ENCODE results near the gene AGAP1.

The AGAP1 gene

DNA sequence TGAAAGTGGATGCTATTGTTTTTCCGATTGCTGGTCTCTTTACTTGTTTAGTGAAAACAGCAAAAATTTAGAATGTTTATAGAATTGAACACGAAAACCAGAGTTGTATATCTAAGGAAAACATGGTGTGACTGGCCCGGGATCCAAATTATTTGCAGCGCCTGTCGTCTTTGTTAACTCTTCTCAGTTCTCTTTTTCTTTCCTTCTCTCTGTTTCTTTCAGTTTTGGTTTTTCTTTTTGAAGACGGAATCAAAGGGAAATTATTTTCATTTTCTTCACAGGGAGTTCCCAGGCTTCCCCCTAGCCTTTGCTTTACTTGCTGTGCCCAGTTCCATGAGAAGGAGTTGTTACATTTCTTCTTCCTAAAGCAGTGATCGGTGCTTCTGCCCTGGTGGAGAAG lies 76.0 kb downstream of the AGAP1 start:
- DNase-seq (ENCODE audit: low read depth, low spot score) = no peak

GRCh38 chr2:235570256-235570655 lies 76.4 kb downstream of the AGAP1 start:
- DNase-seq (ENCODE audit: low read depth, low spot score) = no peak

- no peak for DNase-seq (ENCODE audit: low read depth, low spot score)
Measured at GRCh38 chr2:235570966-235571692, 77.3 kb downstream of the AGAP1 start.

GRCh38 chr2:235572592-235572991 lies 78.7 kb downstream of the AGAP1 start:
- no peak for DNase-seq (ENCODE audit: low read depth, low spot score)

DNA sequence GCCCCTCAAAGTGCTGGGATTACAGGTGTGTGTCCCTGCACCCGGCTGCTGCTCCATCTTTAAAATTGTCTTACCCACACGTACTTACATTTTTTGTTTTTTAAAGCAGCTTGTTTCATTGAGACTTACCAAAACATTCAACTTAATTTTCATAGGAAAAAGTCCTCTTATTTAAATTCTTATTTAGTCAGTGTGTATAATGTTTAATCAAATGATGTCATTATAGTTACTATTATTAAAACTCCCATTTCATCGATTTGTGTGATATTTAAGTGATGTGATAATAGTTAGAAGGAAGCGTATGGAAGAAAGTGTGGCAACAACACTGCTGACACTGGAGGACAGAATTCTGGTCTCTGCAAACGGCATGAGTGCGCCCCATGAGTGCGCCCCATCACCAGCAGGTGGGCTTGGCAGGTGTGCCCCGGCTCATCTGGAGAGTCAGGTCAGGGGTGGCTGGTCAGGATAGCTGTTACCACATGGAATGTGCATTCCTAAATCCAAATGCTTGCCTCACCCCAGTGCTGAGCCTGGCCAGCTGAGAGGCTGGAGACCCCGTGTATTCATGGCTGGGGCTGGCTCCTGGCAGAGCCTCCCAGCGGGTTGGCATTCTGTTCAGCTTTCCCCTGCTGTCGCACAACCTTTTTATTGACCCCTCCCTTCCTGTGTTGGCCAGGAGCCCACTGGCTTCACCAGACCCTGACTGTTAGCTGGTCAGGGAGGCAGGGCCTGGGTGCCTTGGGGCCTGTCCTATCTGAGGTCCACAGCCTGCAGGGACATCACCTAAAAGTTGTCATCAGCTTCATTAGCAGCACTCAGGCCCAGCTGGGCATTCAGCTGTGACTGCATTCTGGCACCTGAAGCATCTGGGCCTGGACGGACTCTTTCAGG lies 79.7 kb downstream of the AGAP1 start:
- DNase-seq (ENCODE audit: low read depth, low spot score) = no peak

- DNase-seq (ENCODE audit: low read depth, low spot score) = no peak
Measured at GRCh38 chr2:235575431-235575830, 81.6 kb downstream of the AGAP1 start.

- DNase-seq (ENCODE audit: low read depth, low spot score) = no peak
Measured at GRCh38 chr2:235575904-235576303, 82.1 kb downstream of the AGAP1 start.

DNA sequence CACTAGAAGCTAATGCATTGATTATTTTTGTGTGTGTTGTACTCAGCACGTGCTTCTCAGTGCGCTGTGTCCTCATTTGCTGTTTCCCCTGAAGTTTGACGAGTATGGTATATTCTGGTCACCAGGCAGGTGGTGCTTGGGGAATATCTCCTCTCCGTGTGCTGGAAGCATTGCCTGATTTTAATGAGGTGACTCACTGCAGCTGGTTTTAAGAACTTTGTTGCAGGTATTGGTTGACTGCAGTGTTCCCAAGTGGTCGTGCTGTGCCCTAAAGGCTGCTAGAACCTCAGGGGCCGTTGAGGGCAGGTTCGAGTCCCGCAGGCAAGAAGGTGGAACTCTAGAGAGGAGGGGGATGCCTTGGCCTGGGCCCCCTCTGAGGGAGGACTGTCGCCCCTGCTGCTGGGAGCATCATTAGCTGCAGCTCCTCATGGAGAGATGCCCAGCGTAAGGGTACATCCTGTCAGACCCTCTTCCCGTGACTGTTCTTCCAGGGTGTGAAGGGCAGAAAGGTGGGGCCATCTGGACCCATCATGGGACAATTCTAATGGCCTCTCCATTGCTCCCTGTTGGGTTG lies 82.6 kb downstream of the AGAP1 start:
- no peak for DNase-seq (ENCODE audit: low read depth, low spot score)

- no peak for DNase-seq (ENCODE audit: low read depth, low spot score)
Measured at GRCh38 chr2:235577404-235578330, 83.8 kb downstream of the AGAP1 start.

DNA sequence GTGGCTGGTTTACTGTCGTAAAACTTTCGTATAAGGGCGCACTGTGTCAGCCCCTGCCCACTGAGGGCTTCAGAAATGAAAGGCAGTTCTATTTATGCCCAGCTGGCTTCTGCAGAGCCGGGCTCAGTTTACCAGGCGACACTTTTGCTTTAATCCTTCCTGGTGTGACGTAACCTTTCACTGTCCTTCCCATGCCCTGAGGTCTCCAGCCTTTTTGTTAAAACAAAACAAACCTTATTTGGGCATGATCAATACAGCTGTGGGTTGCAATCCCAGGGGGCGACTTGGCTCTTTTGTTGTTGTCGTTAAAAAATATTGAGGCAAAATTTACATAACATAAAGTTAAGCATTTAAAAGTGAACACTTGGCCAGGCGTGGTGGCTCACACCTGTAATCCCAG lies 85.3 kb downstream of the AGAP1 start:
- DNase-seq (ENCODE audit: low read depth, low spot score) = no peak

GRCh38 chr2:235580426-235581157 lies 86.7 kb downstream of the AGAP1 start:
- DNase-seq (ENCODE audit: low read depth, low spot score) = no peak

DNA sequence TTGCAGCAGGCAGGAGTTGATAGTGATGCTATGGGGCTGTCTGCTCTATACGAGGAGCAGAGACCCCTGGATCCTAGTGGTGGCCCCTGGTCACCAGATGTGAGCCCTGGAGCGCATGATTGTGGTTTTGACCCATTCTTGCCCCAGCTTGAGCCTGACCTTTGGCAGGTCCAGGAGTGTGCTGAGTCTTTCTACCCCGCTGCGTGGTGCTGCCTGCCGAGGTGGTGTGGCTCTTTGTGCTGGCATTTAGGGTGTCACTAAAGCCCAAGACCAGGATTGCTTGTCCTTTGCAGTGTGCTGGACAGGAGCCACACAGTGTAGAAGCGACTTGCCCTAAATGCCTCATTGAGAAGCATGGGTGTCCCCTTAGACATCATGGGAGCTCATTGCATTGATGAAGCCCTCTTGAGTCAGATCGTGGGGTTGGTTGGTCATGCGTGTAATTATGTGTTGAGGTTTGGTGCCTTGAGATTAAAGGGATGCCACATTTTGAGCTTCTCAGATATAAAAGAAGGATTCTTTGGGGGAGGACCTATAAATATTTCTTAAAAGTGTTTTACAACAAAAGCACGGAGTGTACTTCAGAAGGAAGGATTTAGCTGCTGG lies 88.3 kb downstream of the AGAP1 start:
- DNase-seq (ENCODE audit: low read depth, low spot score) = no peak

DNA sequence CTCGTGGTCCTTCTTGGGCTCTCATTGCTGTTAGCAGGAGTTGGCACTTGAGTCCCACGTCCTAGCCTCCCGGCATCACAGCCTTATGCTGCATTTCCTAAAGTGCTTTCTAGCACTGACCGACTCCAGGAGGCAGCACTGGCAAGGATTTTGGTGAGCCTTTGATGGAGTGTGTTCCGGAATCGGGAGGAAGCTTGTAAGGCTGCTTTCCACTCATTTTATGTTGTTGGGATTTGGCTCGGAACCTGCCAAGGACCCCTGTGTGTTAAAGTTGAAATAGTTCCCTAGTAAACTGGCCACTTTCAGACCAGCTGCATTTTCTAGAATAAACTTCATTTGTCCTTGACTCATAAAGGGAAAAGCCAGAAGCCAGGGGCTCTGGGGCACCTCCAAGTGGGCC lies 88.9 kb downstream of the AGAP1 start:
- no peak for DNase-seq (ENCODE audit: low read depth, low spot score)

- DNase-seq (ENCODE audit: low read depth, low spot score) = no peak
Measured at GRCh38 chr2:235583144-235583543, 89.3 kb downstream of the AGAP1 start.

GRCh38 chr2:235583925-235584637 lies 90.2 kb downstream of the AGAP1 start:
- no peak for DNase-seq (ENCODE audit: low read depth, low spot score)

DNA sequence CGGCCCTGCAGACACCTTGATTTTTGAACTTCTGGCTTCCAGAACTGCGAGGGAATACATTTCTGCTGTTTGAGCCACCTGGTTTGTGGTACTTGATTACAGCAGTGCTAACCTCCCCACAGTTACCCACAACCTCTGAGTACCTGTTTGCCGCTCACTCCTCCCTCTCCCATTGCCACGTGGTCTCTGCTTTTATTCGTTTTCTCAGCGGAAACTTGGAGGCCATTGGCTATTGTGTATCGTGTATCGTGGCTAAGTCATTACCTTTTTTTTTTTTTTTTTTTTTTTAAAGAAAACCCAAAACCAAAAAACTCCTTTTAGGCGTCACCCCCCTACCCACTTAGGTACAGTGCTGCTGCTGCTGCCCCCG lies 90.8 kb downstream of the AGAP1 start:
- DNase-seq (ENCODE audit: low read depth, low spot score) = no peak

DNA sequence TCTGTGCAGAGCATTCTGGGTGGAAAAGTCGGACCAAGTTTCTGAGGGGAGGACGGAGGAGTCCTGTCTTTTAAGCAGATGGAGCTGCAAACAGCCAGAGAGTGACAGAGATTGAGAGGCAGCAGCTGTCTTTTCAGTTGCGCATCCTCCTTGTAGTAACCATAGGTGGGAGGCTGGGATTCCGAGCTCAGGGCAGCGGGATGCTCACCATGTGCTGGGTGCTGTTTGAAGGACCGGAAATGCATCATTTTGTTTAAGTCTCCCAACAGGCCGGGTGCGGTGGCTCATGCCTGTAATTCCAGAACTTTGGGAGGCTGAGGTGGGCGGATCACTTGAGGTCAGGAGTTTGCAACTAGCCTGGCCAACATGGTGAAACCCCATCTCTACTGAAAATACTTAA lies 93.4 kb downstream of the AGAP1 start:
- DNase-seq (ENCODE audit: low read depth, low spot score) = no peak

DNA sequence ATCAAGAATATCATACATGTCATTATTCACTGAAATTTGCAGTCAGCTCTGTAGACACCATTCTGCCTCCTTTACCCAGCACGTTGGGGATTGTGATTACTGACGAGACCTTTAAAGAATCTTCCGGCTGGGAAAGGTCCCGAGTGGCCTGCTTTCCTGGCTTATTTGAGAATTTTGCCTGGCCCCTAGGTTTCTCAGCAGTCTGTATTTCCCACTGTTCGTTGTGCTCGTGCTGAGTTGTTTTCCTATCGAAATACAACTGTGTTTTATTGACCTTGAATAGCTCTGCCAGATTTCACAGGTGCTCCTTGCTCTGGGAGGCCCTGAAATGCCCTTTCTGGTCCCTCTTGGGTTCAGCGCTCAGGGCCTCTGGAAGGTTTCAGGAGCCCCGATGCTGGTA lies 94.9 kb downstream of the AGAP1 start:
- no peak for DNase-seq (ENCODE audit: low read depth, low spot score)

- no peak for DNase-seq (ENCODE audit: low read depth, low spot score)
Measured at GRCh38 chr2:235591231-235591730, 97.4 kb downstream of the AGAP1 start.

DNA sequence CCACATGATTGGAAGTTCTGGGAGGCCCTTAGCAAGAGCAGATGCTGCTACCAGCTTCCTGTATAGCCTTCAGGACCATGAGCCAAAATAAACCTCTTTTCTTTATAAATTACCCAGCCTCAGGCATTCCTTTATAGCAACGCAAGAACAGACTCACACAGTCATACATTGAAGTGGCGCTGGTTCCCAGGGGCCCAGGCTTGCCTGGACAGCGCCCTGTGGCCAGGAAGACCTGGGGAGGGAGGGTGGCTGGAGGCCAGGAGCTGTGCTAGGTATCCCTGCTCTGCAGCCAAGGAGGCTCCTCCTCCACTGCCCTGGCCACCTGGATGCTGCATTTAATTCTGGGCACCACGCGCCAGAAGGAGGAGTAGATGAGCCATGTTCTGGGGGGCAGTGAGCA lies 98.1 kb downstream of the AGAP1 start:
- no peak for DNase-seq (ENCODE audit: low read depth, low spot score)
